ENCODE measurements around the gene IKZF1.

Gene IKZF1

GRCh38 chr7:50273301-50273700, 31.2 kb upstream of the IKZF1 start:
- TF ChIP-seq CTCF (IDR thresholded peaks at IDR 0.05; ENCODE audit: low read depth, low read length, poor library complexity, severe bottlenecking) (no peak), EZH2phosphoT487 (IDR thresholded peaks at IDR 0.05; ENCODE audit: borderline replicate concordance, low read length) (no peak)
- Histone ChIP-seq H4K20me1 (ENCODE audit: control insufficient read depth, insufficient read depth, low read depth, low read length) (no peaks in the 10 kb centered on the region), H3K4me1 (ENCODE audit: control insufficient read depth, low read length) (peaks cover 96% of the 10 kb centered on the region), H3K9me2 (replicated peaks; ENCODE audit: control insufficient read depth, low read length) (no peaks in the 10 kb centered on the region), H3K36me3 (ENCODE audit: control insufficient read depth, low read length) (no peaks in the 10 kb centered on the region; the same call in 1 of the 2 replicates), H3K79me2 (ENCODE audit: control insufficient read depth, low read length) (no peaks in the 10 kb centered on the region), H3K27ac (ENCODE audit: low read depth, low read length) (peak overlapping the region; percentile 91), H3K4me3 (ENCODE audit: low read length) (peak overlapping the region; percentile 50), H3K27me3 (ENCODE audit: control insufficient read depth, low read length) (no peaks in the 10 kb centered on the region), H3K9me3 (ENCODE audit: control insufficient read depth, insufficient read depth, low read length) (no peaks in the 10 kb centered on the region), H3K4me2 (ENCODE audit: low read length) (peak overlapping the region; percentile 79), H3F3A (ENCODE audit: control insufficient read depth, insufficient read depth) (peaks cover 86% of the 10 kb centered on the region)

- no peaks in the 10 kb centered on the region for H3K79me2 ChIP-seq (ENCODE audit: control insufficient read depth, low read length)
- H3K4me2 ChIP-seq (ENCODE audit: low read length), result peak overlapping the region; percentile 79
- no peak for TF ChIP-seq EZH2phosphoT487 (IDR thresholded peaks at IDR 0.05; ENCODE audit: borderline replicate concordance, low read length)
- peak; percentile 45 for TF ChIP-seq CTCF (IDR thresholded peaks at IDR 0.05; ENCODE audit: low read depth, low read length, poor library complexity, severe bottlenecking)
- H3K27me3 ChIP-seq (ENCODE audit: control insufficient read depth, low read length), result no peaks in the 10 kb centered on the region
- H3K4me3 ChIP-seq (ENCODE audit: low read length), result peak overlapping the region; percentile 50
- peaks cover 90% of the 10 kb centered on the region for H3K4me1 ChIP-seq (ENCODE audit: control insufficient read depth, low read length)
- H4K20me1 ChIP-seq (ENCODE audit: control insufficient read depth, insufficient read depth, low read depth, low read length), result no peaks in the 10 kb centered on the region
- H3K27ac ChIP-seq (ENCODE audit: low read depth, low read length), result peak overlapping the region; percentile 91
- H3K36me3 ChIP-seq (ENCODE audit: control insufficient read depth, low read length), result no peaks in the 10 kb centered on the region; the same call in 1 of the 2 replicates
- no peaks in the 10 kb centered on the region for H3K9me2 ChIP-seq (replicated peaks; ENCODE audit: control insufficient read depth, low read length)
- no peaks in the 10 kb centered on the region for H3K9me3 ChIP-seq (ENCODE audit: control insufficient read depth, insufficient read depth, low read length)
- peaks cover 86% of the 10 kb centered on the region for H3F3A ChIP-seq (ENCODE audit: control insufficient read depth, insufficient read depth)
These were observed 30.6 kb upstream of the IKZF1 start for GRCh38 chr7:50273870-50274269.

GRCh38 chr7:50274361-50274760, 30.2 kb upstream of the IKZF1 start:
- H3K27ac ChIP-seq (ENCODE audit: low read depth, low read length), result peak overlapping the region; percentile 91

More at GRCh38 chr7:50274361-50274760, 30.2 kb upstream of the IKZF1 start:
- H3K4me2 ChIP-seq (ENCODE audit: low read length), result peak overlapping the region; percentile 79
- H3K79me2 ChIP-seq (ENCODE audit: control insufficient read depth, low read length), result no peaks in the 10 kb centered on the region
- H3K9me3 ChIP-seq (ENCODE audit: control insufficient read depth, insufficient read depth, low read length), result no peaks in the 10 kb centered on the region
- H3K36me3 ChIP-seq (ENCODE audit: control insufficient read depth, low read length), result no peaks in the 10 kb centered on the region; the same call in 1 of the 2 replicates
- no peaks in the 10 kb centered on the region for H4K20me1 ChIP-seq (ENCODE audit: control insufficient read depth, insufficient read depth, low read depth, low read length)
- H3K4me3 ChIP-seq (ENCODE audit: low read length), result peak overlapping the region; percentile 50
- H3K4me1 ChIP-seq (ENCODE audit: control insufficient read depth, low read length), result peaks cover 85% of the 10 kb centered on the region
- H3F3A ChIP-seq (ENCODE audit: control insufficient read depth, insufficient read depth), result peaks cover 82% of the 10 kb centered on the region
- no peaks in the 10 kb centered on the region for H3K9me2 ChIP-seq (replicated peaks; ENCODE audit: control insufficient read depth, low read length)
- TF ChIP-seq CTCF (IDR thresholded peaks at IDR 0.05; ENCODE audit: low read depth, low read length, poor library complexity, severe bottlenecking) (no peak), EZH2phosphoT487 (IDR thresholded peaks at IDR 0.05; ENCODE audit: borderline replicate concordance, low read length) (no peak)
- no peaks in the 10 kb centered on the region for H3K27me3 ChIP-seq (ENCODE audit: control insufficient read depth, low read length)
